Stimulated activated CD4-positive, alpha-beta T cell treated with anti-CD3 and anti-CD28 coated beads, Interleukin-12 subunit alpha, Interleukin-12 subunit beta, amount 100 ng/mL, for 48 hours (primary cell): ENCODE results near the gene C22orf31.

ENCODE experiments used
- DNase-seq, 3 donors: peaks; one replicate each; pipeline ENCODE4 v3.0.0-alpha.2; 2020; ENCODE audit warnings: low read depth in 2 of 3, low spot score in 1 of 3

Gene C22orf31

DNA sequence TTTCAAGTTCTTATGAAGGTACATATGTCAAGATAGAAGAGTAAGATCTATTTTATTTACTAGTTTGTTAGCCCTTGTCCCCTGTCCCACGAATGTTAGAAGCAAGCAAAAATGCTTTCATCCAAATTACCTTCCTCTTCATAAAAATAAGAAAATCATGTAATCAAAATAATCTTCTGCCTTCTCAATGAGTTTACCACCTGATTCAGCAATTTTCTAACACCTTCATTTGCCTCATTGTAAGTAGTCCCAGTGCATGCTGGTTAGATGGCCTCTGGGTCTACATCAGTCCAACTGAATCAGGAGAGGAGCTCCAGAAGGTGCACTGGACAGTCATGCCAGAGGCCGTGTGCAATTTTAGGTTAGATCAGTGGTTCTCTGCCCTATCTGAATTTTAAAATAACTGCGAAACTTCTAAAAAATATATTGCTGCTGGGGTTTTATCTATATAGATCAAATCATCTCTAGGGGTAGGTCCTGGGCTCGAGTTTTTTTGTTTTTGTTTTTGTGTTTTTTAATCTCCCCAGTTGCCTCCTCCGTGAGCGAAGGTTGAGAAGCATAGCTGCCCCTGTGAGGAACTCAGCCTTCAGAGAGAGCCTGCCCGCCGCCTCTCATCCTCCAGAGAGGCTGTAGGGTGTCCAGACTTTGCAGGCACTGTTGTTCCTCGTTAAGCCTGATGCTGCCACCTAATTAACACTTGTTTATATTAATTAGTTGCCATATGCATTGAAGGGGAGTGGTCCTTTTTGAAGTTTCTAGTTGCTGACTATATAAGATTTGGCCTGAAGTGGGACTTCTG lies 32.2 kb downstream of the C22orf31 start:
- no peak for DNase-seq

DNA sequence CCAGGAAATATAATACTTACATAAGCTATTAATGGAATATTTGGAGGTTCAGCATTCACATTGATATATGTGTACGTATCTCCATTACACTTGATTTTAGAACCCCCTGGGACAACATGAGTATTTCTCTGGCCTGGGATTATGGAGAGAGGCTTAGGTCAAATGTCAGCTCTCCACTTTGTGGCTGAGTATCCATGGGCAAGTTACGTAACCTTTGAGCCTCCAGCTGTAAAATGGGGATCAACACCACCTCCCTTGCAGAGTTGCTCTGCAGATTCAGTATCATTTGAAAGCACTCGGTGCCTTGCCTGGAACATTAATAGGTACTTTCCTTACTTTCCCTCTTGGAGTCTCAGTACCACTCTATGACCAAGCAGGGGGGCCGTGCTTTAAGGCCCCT lies 33.2 kb downstream of the C22orf31 start:
- DNase-seq, result no peak

DNA sequence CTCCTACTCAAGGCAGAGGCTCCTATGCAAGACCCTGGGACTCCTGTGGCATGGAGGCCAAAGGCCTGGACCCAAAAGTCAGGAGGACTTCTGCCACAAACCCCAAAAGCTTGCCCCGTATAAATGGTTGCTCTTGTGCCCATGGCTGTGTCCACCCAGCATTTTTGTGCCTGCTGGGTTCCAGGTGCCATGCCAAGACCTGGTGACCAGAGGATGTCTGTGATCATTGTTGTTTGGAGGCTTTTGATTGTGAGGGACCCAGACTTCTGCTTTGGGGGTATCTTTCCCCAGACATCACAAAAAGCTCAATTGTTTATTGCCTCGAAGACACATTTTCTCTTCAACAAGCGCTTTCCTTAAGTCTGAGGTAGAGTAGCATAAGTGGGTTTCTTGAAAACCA lies 35.1 kb downstream of the C22orf31 start:
- no peak for DNase-seq

DNA sequence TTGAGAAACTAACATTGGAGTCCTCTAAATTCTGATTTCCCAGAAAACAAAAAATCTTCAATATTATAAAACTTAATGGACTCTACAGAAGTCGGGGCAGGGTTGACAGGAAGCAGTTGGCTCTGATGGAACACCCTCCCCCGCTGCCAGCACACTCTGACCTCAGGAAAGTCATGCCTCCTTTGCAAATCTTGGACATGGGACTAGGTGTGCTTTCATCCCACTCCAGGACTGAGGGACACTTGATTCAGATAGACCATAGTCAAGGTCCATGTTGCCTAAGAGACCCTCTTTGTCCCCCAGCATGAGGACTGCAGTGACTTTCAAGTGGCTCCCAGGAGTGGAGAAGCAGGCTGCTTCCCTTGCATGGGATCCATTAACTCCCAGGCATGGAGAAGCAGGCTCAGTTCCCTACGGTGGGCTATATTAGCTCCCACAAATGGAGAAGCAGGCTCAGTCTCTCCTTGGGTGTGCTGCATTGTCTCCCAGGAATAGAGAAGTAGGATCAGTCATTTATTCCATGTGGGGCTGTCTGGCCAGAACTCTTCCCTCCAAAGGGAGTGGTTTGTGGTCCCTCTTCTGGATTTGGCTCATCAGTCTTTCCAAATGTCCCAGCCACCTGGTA lies 38.3 kb downstream of the C22orf31 start:
- DNase-seq, result no peak

DNA sequence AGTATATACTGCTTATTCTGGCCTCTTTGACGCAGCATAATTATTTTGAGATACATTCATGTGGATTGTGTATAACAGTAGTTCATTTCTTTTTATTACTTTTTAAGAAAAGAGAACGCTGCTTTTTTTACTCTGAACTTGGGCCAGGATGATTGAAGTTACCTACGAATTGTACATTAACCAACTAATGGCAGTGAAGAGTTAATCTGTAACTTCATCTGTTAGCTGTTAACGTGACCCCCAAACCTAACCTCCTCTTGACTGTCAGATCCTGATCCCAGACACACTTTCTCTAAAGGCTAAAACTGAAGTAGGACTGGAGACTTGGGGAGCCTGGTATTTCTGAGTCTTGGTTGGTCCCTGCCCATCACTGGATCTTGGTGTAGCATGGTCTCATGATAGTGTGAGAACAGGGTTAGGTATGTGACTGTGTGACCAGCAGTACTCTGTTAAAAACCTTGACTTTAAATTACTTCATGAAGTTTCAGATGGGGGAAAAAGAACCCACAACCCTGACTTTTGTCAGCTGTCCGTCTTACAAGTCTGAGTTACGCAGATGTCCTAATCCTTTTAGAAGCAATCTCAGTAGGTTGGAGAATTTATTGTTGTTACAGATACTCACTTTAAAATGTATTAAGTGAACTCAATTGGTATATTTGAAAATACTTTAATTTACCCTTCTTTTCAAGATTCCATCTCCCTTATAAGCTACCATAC lies 39.4 kb downstream of the C22orf31 start:
- no peak for DNase-seq

DNA sequence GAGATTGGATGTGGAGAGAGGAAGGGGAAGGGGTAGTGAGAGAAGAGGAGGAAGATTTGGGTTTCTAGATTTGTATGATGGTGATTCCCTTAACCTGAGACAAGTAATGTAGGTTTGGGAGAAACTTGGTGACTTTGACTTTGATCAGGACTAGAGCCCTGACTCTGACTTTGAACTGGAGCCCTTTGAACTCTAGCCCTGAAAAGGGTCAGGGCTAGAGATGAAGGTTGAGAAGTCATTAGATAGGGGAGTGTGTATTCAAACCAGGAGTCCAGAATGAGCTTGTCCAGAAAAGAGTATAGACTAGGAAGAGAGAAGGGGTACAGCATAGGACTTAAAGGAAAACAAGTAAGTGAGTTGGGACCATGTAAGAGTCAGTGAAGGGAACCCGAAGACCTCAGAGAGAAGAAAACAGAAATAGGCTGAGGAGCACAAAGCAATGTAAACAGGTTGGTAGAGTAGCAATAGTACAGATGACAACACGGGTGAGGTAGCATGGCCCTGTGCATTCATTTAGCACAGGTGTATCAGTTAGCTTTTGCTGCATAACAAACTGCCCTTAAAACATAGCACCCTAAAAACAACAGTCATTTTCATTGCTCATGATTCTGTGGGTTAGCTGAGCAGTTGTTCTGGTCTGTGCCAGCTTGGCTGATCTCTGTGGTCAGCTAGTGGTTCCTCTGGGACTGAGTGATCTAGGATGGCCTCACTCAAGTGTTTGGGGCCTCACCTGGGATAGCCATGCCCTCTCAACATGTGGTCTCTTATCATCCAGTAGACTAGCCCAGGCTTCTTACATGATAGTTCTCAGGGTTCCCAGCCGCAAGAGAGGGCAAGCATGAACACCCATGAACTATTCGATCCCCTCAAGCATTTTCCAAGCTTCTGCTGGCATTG lies 43.1 kb downstream of the C22orf31 start:
- DNase-seq, result no peak

DNA sequence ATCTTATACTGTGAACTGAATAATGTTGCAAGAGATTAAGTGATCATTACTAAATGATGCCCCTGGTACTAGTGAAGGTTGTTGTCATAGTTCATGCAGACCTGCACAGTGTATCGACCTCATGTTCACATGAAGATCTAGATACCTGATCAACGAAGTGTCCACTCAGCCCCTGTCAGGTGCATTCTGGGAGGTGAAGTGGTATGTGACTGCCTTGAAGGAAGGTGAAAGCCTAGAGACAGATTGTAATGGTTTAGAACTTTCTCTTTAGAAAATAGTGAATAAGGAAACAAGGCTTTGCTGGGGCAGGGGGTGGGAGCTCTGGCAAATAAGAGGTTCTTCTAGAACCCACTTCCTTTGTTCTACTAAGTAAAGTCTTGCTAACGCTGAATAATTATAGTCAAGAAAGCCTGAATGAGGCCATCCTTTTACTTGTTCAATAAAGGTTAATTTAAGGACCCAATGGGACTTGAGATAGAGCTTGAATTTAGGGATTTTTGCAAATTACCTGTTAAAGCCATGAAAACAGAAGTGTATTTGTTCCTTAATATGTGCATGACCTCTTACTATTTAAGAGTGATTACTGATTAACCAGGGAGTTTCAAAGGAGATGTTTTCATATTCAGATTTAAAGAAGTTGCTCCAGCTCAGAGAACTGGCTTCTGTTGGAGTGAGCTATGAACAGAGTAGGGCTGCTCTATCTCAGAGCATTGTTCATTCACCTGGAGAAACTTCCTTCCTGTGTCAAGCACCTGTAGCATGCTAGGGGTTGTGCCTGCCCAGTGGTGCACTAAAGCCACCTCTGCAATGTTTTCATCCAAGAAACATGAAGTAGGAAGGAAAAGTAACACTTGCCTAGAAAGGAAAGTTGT lies 45.3 kb downstream of the C22orf31 start:
- no peak for DNase-seq

DNA sequence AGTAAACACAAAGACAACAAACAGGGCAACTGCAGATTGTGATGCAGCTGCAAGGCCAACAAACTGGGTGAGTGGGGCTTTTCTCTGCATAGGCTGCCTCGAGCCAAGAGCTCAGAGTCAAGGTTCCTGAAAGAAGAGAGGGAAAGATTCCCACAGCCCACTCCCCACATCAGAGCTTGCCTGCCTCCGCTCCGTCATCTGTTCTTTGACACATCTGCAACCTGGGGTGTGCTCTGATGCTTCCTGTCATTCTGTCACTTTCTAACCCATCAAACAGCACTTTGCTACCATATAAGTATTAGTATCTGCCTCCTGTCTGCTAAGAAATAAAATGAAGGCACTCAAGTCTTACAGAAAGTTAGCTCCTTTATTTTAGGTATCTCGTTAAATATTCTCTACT lies 46.9 kb downstream of the C22orf31 start:
- DNase-seq, result no peak

DNA sequence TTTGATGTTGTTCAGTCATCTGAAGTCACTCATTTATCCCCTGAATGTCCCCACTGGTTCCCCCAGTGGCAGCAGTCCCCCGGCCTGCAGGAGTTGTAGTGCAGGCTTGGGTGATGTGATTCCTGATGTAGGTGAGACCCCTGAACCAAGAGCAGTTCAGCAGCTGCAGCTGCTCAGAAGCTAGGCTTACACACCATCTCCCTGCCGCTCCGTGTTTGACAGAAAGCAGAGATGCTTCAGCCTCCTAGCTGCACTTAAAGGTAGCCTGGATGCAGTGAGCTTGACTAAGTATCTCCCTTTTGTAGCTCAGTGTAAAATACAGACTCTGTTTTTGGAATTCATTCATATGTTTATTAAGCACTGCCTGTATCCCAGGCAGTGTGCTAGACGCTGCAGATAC lies 47.3 kb downstream of the C22orf31 start:
- no peak for DNase-seq

DNA sequence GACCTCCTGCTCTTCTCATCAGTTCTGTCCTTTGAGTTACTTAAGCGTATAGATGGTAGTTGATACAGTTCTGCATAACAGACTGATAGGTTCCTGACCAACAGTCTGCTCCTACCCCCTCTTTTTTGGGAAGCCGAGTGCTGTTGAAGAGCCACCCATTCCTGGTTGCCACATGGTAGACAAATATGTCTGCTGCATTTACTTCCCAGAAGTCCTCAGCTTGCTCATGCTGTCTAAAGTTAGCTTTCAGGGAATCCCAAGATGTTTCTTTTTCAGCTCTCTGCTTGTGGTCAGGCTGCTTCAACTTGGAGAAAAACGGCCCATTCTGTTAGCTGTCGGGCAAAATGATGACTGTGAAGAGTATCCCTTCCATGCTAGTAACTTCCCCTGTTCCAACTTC lies 48.7 kb downstream of the C22orf31 start:
- DNase-seq, result no peak

DNA sequence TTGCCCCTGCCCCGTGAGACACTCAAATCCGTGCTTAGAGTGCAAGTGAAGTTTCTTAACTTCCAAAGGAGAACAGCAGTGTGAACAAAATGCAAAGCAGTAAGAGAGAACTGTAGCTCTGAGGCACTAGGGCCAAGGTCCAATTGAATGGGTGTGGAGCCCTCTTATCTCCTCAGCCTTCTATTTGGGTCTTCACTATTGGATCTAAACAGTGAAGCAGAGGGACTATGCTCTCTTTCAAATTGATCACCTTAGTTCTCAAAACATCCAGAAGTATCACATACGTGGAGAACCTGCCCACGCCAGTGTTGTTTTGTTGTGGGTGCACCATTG lies 49.6 kb downstream of the C22orf31 start:
- no peak for DNase-seq

DNA sequence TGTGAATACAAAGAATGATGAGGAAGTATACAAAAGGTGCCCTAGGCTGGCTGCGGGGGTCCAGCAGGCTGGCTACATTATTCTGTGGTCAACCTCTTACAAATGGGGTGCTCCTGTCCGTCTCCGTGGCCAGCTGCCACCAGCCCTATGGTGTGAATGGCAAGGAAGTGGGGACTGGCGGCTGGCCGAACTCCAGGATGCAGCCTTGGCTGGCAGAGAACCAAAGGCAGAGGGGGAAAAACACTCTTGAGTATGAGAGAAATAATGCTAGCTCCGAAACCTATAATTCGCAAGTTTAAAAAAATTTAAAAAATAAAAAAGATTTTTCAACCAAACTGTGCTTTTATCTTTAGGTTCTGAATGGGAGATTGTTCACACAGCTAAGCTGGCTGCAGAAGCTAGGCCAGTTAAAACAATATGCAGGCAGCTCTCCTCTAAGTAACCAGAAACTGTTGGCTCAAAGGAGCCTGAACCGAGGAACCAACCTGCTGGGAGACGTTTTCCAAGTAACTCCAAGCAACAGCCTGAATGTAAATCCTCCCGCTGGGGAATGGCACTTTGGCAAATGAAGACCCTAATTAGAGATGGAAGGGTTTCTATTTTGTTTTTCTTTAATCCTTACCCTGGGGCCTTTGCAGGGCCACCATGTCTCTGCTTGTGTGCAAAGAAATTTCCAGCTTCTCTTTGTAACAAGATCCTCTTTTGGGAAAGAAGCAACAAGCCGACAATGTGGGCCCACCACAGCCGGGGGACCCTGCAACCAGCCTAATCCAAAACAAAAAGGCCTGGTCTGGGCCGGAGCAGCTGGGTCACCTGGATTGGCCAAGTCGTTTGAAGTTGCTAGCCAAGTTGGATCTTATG lies 50.2 kb downstream of the C22orf31 start:
- DNase-seq, result no peak

DNA sequence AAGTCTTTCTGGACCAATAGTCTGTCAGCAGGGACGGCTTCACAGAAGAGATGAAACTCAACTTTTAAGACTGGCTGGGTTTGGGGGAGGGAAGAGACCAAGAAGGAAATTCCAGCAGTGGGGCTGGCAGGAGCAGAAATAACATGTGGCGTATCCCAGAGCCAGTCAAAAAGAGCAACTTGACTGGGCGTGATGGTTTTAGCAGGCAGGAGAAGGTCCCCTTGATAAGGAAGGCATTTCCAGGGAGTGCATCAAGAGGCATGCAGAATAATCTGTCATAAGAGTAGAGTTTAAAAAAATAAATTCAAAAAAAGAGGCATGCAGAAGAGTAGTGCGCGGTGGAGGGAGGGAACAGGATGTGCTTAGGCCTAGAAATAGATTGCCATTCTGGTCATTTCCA lies 52.5 kb downstream of the C22orf31 start:
- DNase-seq, result no peak
